ENCODE results near the gene TBC1D14. TPM values are rescaled to one million over a fixed set of nuclear protein-coding genes. Genes with fewer than 3 reads are reported as not detected.

The TBC1D14 gene
- total and polyA plus RNA-seq, 2 of the 8 experiments (the other 6 are each of a cell fraction or from before 2014, with no cell fraction given): 45.6 to 48.2 TPM

DNA sequence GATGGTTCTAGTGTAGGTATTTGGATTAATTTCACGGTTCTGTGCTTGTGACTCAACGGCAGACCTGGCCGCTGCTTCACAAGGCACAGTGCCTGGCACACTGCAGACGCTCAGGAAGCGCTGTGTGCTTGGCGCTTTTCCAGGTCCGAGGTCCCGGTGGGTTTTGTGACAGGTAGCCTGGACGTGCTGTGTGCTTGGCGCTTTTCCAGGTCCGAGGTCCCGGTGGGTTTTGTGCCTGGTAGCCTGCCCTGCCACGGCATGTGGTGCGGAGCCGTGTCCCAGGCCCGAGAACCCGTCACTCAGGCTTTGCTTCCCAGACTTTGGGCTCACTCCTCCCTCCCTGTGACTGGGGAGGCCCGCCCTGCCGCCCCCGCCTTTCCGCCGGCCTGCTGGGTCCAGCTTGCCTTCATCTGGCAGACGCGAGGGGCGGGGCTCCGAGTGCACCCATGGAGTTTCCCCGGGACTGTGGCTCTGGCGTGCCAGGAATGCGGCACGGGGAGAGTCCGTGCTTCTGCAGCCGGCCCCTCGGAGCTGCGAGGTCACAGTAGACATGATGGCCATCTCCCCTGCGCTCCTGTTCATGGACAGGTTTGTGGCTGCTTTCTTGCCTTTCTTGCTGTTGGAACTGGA is 44.2 kb downstream of the TBC1D14 start:
- Histone ChIP-seq H3K23ac (ENCODE audit: insufficient read length) (no peak overlapping the region), H4K5ac (ENCODE audit: insufficient read length, low read depth, low read length) (no peak overlapping the region), H4K8ac (ENCODE audit: extremely low read depth, insufficient read depth, low read length) (peak overlapping the region; percentile 86), H3K23me2 (ENCODE audit: low read depth, low read length) (no peaks in the 10 kb centered on the region), H3K4me2 (ENCODE audit: insufficient read depth in 1 of 2, low read depth in 2 of 2, low read length in 2 of 2) (peak overlapping the region in 1 of 2 experiments; percentile 40; a peak in 2 of 4 replicates), H3K18ac (ENCODE audit: extremely low read depth, low read length) (peak overlapping the region; percentile 83; the same call in 1 of the 2 replicates), H2BK20ac (ENCODE audit: low read length) (0 out of 2 replicates have a peak overlapping the region, but pooled peaks have one; percentile 3), H3K27ac (ENCODE audit: low read depth, low read length) (no peak overlapping the region), H3K14ac (ENCODE audit: insufficient read length) (no peak overlapping the region), H3K4me3 (ENCODE audit: extremely low read depth in 1 of 4, insufficient read depth in 2 of 4, low read depth in 3 of 4, low read length in 4 of 4) (0 out of 8 replicates have a peak overlapping the region, but pooled peaks of 1 of the 4 experiments have one; percentile 3), H3K9me3 (ENCODE audit: insufficient read depth in 2 of 2, low read depth in 1 of 2, low read length in 1 of 2) (no peaks in the 10 kb centered on the region), H3K56ac (replicated peaks; ENCODE audit: insufficient read length, low read depth, low read length) (no peak overlapping the region), H3K27me3 (replicated peaks in 1 of 4; ENCODE audit: control insufficient read depth in 3 of 4, extremely low read depth in 1 of 4, insufficient read depth in 3 of 4, low read length in 3 of 4) (no peaks in the 10 kb centered on the region), H2BK120ac (replicated peaks; ENCODE audit: low read depth, low read length) (no peak overlapping the region), H2BK12ac (ENCODE audit: low read depth, low read length) (peak overlapping the region; percentile 71), H3K79me2 (ENCODE audit: control insufficient read depth in 1 of 2, insufficient read depth in 2 of 2, low read length in 2 of 2) (peaks cover 0 to 61% of the 10 kb centered on the region in 2 experiments; a peak in 2 of 4 replicates), H3K4ac (replicated peaks; ENCODE audit: insufficient read length, low read depth, low read length) (no peak overlapping the region), H4K91ac (replicated peaks; ENCODE audit: insufficient read length, low read length) (peak overlapping the region; percentile 74), H2BK5ac (ENCODE audit: low read depth, low read length) (0 out of 2 replicates have a peak overlapping the region, but pooled peaks have one; percentile 73), H4K20me1 (replicated peaks in 1 of 2; ENCODE audit: control insufficient read depth in 1 of 2, insufficient read depth in 2 of 2, low read length in 2 of 2) (peaks cover 0 to 6% of the 10 kb centered on the region in 2 experiments), H2BK15ac (ENCODE audit: low read length) (0 out of 2 replicates have a peak overlapping the region, but pooled peaks have one; percentile 92), H3K9ac (replicated peaks in 1 of 4; ENCODE audit: extremely low read depth in 1 of 4, low read depth in 3 of 4, low read length in 3 of 4) (no peak overlapping the region), H2AFZ (ENCODE audit: low read length) (no peak overlapping the region), H2AK5ac (ENCODE audit: low read depth, low read length) (peak overlapping the region; percentile 96; the same call in 1 of the 2 replicates), H3K36me3 (ENCODE audit: control insufficient read depth in 2 of 4, insufficient read depth in 4 of 4, low read length in 3 of 4) (no peaks in the 10 kb centered on the region), H3K79me1 (ENCODE audit: low read depth, low read length) (peaks cover 17% of the 10 kb centered on the region), H3K4me1 (replicated peaks in 1 of 4; ENCODE audit: control insufficient read depth in 3 of 4, insufficient read depth in 4 of 4, low read length in 3 of 4) (peaks cover 0 to 20% (median 12%) of the 10 kb centered on the region in 4 experiments; a peak in 6 of 7 replicates)
- no peak for FAIRE-seq
- CTCF ChIA-PET (ENCODE audit: partially characterized antibody): interaction anchor here (0.6 to 3.0 kb wide), 4 partner anchors 9 to 117 kb away, joined by 3 to 9 read pairs (median 6); no protein-coding TSS in a partner anchor
- peak in 1 of 2 experiments; percentile 86 for DNase-seq (ENCODE audit: low read depth in 1 of 2, low spot score in 2 of 2)
- 61% methylated on average over 28 of the region's 35 CpGs; no CpG with 5 or more reads in 1 of the 2 experiments for WGBS, 2 experiments (ENCODE audit: extremely low coverage in 1 of 2, insufficient coverage in 1 of 2, insufficient read length in 1 of 2, insufficient replicate concordance in 2 of 2, low coverage in 1 of 2, low lambda C conversion rate in 2 of 2, missing lambda C conversion rate in 1 of 2)
- POLR2A ChIA-PET (ENCODE audit: partially characterized antibody): interaction anchor here (0.9 to 1.7 kb wide), 4 partner anchors 9 to 45 kb away, joined by 4 to 6 read pairs (median 6); no protein-coding TSS in a partner anchor
- TF ChIP-seq RFX5 (IDR thresholded peaks at IDR 0.05; ENCODE audit: borderline replicate concordance, low read depth, low read length): no peak
- TF ChIP-seq KDM5A (IDR thresholded peaks at IDR 0.05; ENCODE audit: low read length): no peak
- no peak for TF ChIP-seq CEBPB (IDR thresholded peaks at IDR 0.05; ENCODE audit: low read depth, low read length)
- TF ChIP-seq, protein P1, sequence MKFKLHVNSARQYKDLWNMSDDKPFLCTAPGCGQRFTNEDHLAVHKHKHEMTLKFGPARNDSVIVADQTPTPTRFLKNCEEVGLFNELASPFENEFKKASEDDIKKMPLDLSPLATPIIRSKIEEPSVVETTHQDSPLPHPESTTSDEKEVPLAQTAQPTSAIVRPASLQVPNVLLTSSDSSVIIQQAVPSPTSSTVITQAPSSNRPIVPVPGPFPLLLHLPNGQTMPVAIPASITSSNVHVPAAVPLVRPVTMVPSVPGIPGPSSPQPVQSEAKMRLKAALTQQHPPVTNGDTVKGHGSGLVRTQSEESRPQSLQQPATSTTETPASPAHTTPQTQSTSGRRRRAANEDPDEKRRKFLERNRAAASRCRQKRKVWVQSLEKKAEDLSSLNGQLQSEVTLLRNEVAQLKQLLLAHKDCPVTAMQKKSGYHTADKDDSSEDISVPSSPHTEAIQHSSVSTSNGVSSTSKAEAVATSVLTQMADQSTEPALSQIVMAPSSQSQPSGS (IDR thresholded peaks at IDR 0.05; ENCODE audit: low read length): no peak
- TF ChIP-seq SIX5 (IDR thresholded peaks at IDR 0.05; ENCODE audit: low read depth, low read length): no peak
- no peak for TF ChIP-seq SP2 (IDR thresholded peaks at IDR 0.05; ENCODE audit: low read length)
- TF ChIP-seq CHD2 (IDR thresholded peaks at IDR 0.05; ENCODE audit: low read length): no peak
- no peak for TF ChIP-seq BCL11A (IDR thresholded peaks at IDR 0.05; ENCODE audit: low read depth in 2 of 2, low read length in 2 of 2)
- TF ChIP-seq HDAC2 (IDR thresholded peaks at IDR 0.05; ENCODE audit: borderline replicate concordance in 1 of 2, low read depth in 2 of 2, low read length in 2 of 2): 0 out of 4 replicates have a peak, but pooled peaks of 1 of the 2 experiments have one; percentile 72
- TF ChIP-seq, protein P2, sequence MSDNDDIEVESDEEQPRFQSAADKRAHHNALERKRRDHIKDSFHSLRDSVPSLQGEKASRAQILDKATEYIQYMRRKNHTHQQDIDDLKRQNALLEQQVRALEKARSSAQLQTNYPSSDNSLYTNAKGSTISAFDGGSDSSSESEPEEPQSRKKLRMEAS (IDR thresholded peaks at IDR 0.05): peak; percentile 98
